GM13976 (cell line): ENCODE results near the gene PRG2.

ENCODE experiments used
- DNase-seq: peaks from one replicate; pipeline ENCODE4 v3.0.0; 2012; ENCODE audit warnings: low spot score
- CTCF ChIP-seq: IDR thresholded peaks from 2 replicates; pipeline ENCODE4 v1.5.1; 2012; ENCODE audit warnings: borderline replicate concordance, mild to moderate bottlenecking; ENCODE audit not compliant: insufficient read depth; ENCODE audit errors: extremely low read depth, missing control alignments, control extremely low read depth
- in situ Hi-C: fragments of 300-500 bp; cut with MboI; formaldehyde crosslinking; loops from one replicate; pipeline ENCODE4 v1.12.0; 2022; ENCODE audit warnings: low sequenced_read_pairs, mixed read lengths, inconsistent platforms; ENCODE audit not compliant: unreplicated experiment

Gene PRG2

GRCh38 chr11:57392066-57392762, 1.8 kb upstream of the PRG2 start:
- no peak for TF ChIP-seq CTCF
- in situ Hi-C loops: no loop called here
- no peak for DNase-seq

GRCh38 chr11:57391539-57391938, 1.1 kb upstream of the PRG2 start:
- DNase-seq: no peak
- in situ Hi-C loops: no loop called here
- TF ChIP-seq CTCF: no peak

- in situ Hi-C loops: no loop called here
Measured at GRCh38 chr11:57391111-57391510, 661 bp upstream of the PRG2 start.

GRCh38 chr11:57387289-57388030, 3.0 kb downstream of the PRG2 start:
- TF ChIP-seq CTCF: no peak

More at GRCh38 chr11:57391111-57391510, 661 bp upstream of the PRG2 start:
- DNase-seq: no peak
- no peak for TF ChIP-seq CTCF

GRCh38 chr11:57386178-57386940, 4.1 kb downstream of the PRG2 start:
- no peak for TF ChIP-seq CTCF
- DNase-seq: no peak
- in situ Hi-C loops: no loop called here

More at GRCh38 chr11:57387289-57388030, 3.0 kb downstream of the PRG2 start:
- DNase-seq: no peak
- in situ Hi-C loops: no loop called here

- no peak for DNase-seq
- in situ Hi-C loops: no loop called here
- TF ChIP-seq CTCF: no peak
Measured at GRCh38 chr11:57380975-57381374, 9.5 kb downstream of the PRG2 start, which contains the start of gene PRG3. TSS of gene PRG3 (minus strand) at chr11:57381150. CDS start at chr11:57380708, 442 bp downstream.
